WERI-Rb-1 (cell line): ENCODE measurements around the gene ANKHD1.

ENCODE experiments used
- DNase-seq: peaks from one replicate; pipeline ENCODE4 v3.0.0-alpha.2; 2020
- H3K27ac ChIP-seq: fragments of 250-450 bp; sonication (Bioruptor Pico); 2 replicates; pipeline ENCODE4 v1.5.1; 2020; ENCODE audit warnings: mild to moderate bottlenecking, moderate library complexity
- H3K27me3 ChIP-seq: fragments of 250-450 bp; sonication (Bioruptor Pico); 2 replicates; pipeline ENCODE4 v1.5.1; 2021; ENCODE audit warnings: mild to moderate bottlenecking, low read depth, moderate library complexity; ENCODE audit not compliant: insufficient read depth, severe bottlenecking
- H3K36me3 ChIP-seq: fragments of 250-450 bp; sonication (Bioruptor Pico); 2 replicates; pipeline ENCODE4 v1.5.1; 2020; ENCODE audit warnings: mild to moderate bottlenecking, moderate library complexity
- H3K4me3 ChIP-seq: 2 replicates; pipeline ENCODE4 v1.5.1; 2011; ENCODE audit warnings: low read depth, mild to moderate bottlenecking, control low read depth, low read length
- H3K9me3 ChIP-seq: fragments of 250-450 bp; sonication (Bioruptor Pico); 2 replicates; pipeline ENCODE4 v1.5.1; 2021; ENCODE audit warnings: mild to moderate bottlenecking, moderate library complexity; ENCODE audit not compliant: severe bottlenecking
- CTCF ChIP-seq: IDR thresholded peaks from 2 replicates; pipeline ENCODE4 v1.5.1; 2011; ENCODE audit warnings: low read depth, mild to moderate bottlenecking, control low read depth, inconsistent platforms, low read length

The ANKHD1 gene

GRCh38 chr5:140554454-140554853 is 152.8 kb downstream of the ANKHD1 start:
- Histone ChIP-seq H3K27me3 (no peaks in the 10 kb centered on the region), H3K9me3 (no peaks in the 10 kb centered on the region), H3K27ac (no peak overlapping the region), H3K4me3 (no peak overlapping the region), H3K36me3 (peaks cover 56% of the 10 kb centered on the region)
- no peak for TF ChIP-seq CTCF
- no peak for DNase-seq

GRCh38 chr5:140555747-140556312 is 154.2 kb downstream of the ANKHD1 start:
- TF ChIP-seq CTCF = no peak
- DNase-seq = no peak
- peaks cover 48% of the 10 kb centered on the region for H3K36me3 ChIP-seq
- H3K9me3 ChIP-seq = no peaks in the 10 kb centered on the region
- no peak overlapping the region for H3K27ac ChIP-seq
- no peaks in the 10 kb centered on the region for H3K27me3 ChIP-seq
- no peak overlapping the region for H3K4me3 ChIP-seq

- Histone ChIP-seq H3K36me3 (peaks cover 43% of the 10 kb centered on the region), H3K27me3 (no peaks in the 10 kb centered on the region), H3K27ac (peak overlapping the region; percentile 87; the same call in 1 of the 2 replicates), H3K9me3 (no peaks in the 10 kb centered on the region), H3K4me3 (peak overlapping the region; percentile 83)
- DNase-seq = no peak
- TF ChIP-seq CTCF = no peak
These were observed 154.8 kb downstream of the ANKHD1 start for GRCh38 chr5:140556438-140556837.

GRCh38 chr5:140557136-140557805 is 155.6 kb downstream of the ANKHD1 start, which contains the start of gene SRA1:
SRA1 (minus strand) TSS chr5:140557473; CDS start chr5:140557452, 21 bp downstream.
- peak; percentile 92 for DNase-seq
- peaks cover 35% of the 10 kb centered on the region for H3K36me3 ChIP-seq
- H3K27me3 ChIP-seq = no peaks in the 10 kb centered on the region
- no peaks in the 10 kb centered on the region for H3K9me3 ChIP-seq
- TF ChIP-seq CTCF = no peak
- H3K27ac ChIP-seq = peak within 1 kb of the TSS; percentile 87
- peak within 1 kb of the TSS; percentile 83 for H3K4me3 ChIP-seq

- no peaks in the 10 kb centered on the region for H3K9me3 ChIP-seq
- peaks cover 35% of the 10 kb centered on the region for H3K36me3 ChIP-seq
- DNase-seq = no peak
- TF ChIP-seq CTCF = no peak
- H3K27me3 ChIP-seq = no peaks in the 10 kb centered on the region
- peak overlapping the region; percentile 83 for H3K4me3 ChIP-seq
- peak overlapping the region; percentile 87 for H3K27ac ChIP-seq
These were observed 156.3 kb downstream of the ANKHD1 start for GRCh38 chr5:140557965-140558364.

GRCh38 chr5:140558542-140558941 is 156.9 kb downstream of the ANKHD1 start:
- no peaks in the 10 kb centered on the region for H3K27me3 ChIP-seq
- DNase-seq = no peak
- no peak for TF ChIP-seq CTCF
- no peaks in the 10 kb centered on the region for H3K9me3 ChIP-seq
- no peak overlapping the region for H3K27ac ChIP-seq
- H3K36me3 ChIP-seq = peaks cover 29% of the 10 kb centered on the region
- no peak overlapping the region for H3K4me3 ChIP-seq
